NCI-H774 (cell line): ENCODE results near the gene RACK1.
"Not testable (repeated sequence)": the region's sequence is repeated elsewhere in the genome, so short reads cannot be mapped to it uniquely, and the experiment has no call there.

Source experiments
- DNase-seq: peaks from one replicate; lab custom pipeline; 2025; lab: John Stamatoyannopoulos, UW

Gene RACK1

DNA sequence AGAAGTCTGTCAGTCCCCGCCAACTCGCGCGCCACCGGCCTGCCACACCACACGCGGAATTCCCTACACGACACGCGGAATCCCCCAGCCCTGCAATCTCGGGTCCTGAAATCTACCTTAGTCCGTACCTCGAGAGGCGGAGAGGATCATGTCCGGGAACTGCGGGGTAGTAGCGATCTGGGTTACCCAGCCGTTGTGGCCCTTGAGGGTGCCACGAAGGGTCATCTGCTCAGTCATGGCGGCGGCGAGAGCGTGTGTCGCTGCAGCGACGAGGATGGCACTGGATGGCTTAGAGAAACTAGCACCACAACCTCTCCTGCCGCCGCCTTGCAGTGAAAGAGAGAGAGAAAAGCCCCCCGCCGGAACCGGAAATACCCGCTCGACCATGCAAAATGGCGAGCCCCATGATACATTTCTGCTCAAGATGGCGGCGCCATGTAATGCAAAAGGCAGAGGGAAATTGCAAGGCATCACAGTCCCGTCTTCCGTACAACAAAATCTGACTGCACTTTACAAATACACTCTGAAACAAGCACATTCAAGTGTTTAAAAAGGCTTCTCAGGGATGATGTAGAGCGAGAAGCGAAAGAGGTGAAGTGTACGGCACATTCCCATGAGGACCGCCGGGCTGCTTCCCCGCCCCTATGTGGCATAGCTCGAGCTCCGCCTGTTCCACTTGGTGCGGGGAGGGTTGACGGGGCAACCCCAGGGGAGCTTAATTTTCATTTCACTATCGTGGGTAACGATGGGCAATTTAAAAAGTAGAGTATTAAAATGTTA, at the start of gene RACK1:
Gene RACK1 (minus strand): TSS at position 343 of the 780 bp plus-strand sequence. CDS start 106 bp downstream, at position 237.
- DNase-seq = no peak

DNA sequence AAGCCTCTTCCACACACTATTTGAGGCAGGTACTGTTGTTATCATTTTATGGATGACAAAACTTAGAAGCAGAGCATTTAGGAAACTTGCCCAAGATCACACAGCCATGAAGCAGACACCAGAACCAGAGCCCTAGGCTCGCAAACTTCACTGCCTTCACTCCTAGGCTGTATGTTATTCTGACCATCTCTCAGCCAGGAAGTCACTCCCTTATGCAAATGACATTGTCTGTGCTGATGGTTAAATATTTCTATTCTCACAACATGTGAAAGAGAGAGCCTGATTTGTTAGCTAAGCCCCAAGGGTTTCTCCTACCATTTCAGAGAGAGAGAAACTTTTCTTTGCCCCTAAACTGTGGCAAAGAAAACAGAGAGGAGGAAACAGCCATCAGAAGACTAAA, 43.6 kb upstream of the RACK1 start:
- not testable (repeated sequence) for DNase-seq

DNA sequence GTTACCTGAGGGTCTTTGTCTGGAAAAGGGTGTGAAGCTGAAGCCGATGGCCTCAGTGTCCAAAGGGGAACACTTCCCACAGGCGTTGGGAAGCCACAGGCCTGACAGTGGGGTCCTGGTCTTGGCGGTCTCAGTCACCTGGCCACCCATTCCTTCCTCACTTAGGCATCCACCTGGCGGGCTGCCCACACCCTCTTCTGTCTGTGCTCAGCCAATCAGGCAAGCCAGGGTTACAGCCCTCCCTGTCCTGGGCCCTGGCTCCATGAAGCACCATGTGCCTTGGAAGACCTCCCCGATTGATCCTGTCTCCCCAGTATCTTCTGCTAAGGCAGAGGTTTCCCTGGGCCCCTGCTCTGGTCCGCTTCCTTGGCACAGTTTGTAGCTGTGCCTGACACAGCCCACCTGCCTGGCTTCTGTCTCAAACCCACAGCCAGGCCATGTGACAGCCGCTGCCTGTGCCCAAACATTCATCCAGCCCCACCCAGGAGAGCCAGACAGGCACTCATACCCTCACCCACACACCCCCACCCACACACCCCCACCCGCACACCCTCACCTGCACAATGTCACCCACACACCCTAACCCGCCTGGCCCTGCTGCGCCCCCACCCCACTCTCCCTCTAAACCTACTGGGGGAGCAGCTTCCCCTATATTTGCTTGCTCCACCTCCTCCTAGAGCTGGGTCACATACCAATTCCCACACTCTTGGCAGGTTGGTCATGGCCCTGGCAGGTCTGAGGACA, 42.4 kb upstream of the RACK1 start:
- DNase-seq = not testable (repeated sequence)

DNA sequence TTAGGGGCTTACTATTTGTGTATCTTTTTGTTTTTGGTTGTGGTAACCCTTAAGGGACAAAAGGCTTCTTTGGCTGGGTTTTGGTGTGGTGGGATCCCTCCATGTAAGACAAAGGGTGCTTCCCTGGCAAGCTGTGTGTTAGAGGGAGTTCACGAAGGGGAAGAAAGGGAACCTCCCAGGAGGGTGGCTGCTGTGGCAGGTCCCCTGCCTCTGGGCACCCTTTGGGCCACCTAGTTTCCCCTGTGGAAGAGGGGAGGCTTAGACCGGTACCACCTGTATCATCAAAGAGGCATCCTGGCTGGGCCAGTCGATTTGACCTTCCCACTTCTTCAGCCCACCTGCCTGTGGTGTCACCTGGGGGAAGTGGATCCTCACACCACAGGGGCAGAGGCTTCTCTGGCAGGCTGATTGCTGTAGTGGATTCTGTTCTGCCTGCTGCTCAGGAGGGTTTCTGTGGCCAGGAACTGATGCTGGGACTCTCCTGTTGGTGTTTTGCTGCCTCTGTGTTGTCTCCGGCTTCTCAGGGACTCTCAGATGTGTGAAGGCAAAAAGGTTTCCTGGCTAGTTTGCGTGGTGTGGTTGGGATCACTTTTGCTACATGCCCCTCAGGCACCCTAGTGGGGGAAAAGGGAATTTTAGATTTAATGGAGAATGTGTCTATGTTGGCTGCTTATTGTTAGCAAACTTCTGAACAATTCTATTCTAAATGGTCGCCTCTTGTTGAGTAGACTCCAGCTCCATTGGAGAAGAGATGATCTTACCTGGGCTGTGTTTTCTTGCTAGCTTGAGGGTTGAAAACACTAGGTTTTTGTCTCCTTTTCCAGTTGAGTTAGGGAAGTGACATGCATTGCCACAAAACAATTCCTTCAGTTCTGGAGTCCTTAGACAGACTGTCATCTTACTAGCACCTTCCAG, 40.4 kb upstream of the RACK1 start:
- DNase-seq = not testable (repeated sequence)

GRCh38 chr5:181283347-181283746, 39.6 kb upstream of the RACK1 start:
- DNase-seq = no peak

- no peak for DNase-seq
Measured at GRCh38 chr5:181282874-181283273, 39.2 kb upstream of the RACK1 start.

- DNase-seq = not testable (repeated sequence)
Measured at GRCh38 chr5:181282415-181282814, 38.7 kb upstream of the RACK1 start.

DNA sequence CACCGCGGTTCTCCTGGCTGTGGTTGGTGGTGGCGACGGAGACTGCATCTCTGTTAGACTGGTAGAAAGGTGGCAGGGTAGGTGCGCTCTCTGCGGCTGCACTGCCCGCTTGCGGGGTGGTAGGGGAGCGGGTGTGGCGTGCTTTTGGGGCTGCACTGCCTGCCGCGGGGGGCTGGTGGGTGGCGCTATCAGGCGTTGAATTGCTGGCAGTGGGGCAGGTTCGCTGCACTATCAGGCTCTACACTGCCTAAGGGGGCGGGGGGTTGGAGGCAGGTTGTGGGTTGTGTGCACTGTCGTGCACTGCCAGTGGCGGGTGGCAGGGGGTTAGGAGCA, 38.2 kb upstream of the RACK1 start:
- no peak for DNase-seq

GRCh38 chr5:181281077-181281983, 37.6 kb upstream of the RACK1 start:
- DNase-seq = no peak

DNA sequence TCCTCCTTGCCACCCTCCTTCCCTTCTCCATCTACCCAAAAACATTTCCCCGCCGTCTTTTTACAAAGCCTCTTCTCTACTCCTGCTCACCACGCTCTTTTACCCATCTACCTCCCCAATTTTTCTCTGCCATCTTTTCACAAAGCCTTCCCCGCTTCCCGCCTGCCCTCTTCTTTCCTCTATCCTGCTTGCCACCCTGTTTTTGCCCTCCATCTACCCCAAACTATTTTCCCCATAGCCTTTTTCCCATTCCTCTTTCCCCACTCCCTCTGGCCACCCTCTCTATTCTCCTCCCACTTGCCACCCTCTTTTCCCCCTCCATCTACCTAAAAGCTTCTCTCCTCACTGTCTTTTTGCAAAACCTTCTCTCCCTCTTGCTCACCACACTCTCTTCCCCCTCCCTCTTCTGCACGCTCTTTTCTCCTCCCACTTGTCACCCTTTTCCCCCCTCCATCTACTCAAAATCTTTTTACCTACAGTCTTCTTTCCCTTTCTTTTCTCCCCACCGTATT, 36.6 kb upstream of the RACK1 start:
- DNase-seq = no peak

DNA sequence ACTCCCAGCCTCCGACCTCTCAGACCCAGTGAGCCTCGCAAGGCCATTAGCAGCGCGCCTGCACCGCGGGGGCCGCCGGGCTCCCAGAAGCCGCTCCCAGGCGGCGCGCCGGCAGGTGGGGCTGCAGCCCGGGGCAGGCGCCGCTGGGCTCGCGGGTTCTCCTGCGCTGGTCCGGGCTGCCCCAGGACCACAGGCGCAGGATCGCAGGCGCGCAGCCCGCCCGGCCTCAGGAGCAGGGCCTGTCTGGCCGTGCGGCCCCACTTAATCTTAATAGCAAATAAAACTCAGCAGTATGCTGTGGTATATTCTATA, 29.7 kb upstream of the RACK1 start:
- DNase-seq = not testable (repeated sequence)

DNA sequence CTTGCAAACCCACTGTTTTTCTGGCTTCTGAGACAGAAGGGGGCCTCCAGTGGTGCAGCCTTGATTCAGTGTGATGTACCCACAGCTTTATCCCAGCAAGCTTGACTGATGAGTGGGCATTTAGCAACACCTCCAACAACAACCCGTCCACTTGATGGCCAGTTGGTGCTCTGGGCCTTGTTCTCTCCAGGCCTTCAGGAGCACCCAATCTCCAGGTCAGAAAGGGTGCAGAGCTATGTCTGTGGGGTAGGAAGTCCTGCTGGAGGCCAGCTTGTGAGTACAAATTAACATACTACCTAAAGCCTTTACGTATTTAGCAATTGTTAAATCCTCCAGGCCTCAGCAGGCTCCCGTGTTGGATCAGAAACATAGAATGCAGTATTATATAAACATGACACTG, 27.4 kb upstream of the RACK1 start:
- no peak for DNase-seq

GRCh38 chr5:181267907-181268306, 24.2 kb upstream of the RACK1 start:
- not testable (repeated sequence) for DNase-seq

GRCh38 chr5:181267291-181267904, 23.7 kb upstream of the RACK1 start:
- DNase-seq = not testable (repeated sequence)

GRCh38 chr5:181265092-181265671, 21.5 kb upstream of the RACK1 start:
- DNase-seq = no peak

DNA sequence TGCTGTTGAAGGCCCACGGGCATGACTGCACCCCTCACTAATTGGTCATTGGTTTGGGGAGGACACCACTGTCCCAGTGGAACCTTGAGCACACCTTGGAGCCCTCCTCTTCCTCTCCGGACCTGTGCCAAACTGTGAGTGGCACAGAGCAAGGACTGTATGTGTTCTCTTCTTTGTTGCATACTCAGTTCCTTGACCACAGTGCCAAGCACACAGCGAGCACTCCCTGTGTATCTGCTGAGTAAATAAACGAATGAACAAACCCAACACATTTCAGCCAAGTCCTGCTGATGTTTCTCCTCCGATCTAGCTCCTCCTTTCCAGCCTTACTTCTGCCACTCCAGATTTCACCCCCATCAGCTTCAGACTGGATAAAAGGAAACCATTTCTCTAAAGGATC, 19.9 kb upstream of the RACK1 start:
- no peak for DNase-seq

DNA sequence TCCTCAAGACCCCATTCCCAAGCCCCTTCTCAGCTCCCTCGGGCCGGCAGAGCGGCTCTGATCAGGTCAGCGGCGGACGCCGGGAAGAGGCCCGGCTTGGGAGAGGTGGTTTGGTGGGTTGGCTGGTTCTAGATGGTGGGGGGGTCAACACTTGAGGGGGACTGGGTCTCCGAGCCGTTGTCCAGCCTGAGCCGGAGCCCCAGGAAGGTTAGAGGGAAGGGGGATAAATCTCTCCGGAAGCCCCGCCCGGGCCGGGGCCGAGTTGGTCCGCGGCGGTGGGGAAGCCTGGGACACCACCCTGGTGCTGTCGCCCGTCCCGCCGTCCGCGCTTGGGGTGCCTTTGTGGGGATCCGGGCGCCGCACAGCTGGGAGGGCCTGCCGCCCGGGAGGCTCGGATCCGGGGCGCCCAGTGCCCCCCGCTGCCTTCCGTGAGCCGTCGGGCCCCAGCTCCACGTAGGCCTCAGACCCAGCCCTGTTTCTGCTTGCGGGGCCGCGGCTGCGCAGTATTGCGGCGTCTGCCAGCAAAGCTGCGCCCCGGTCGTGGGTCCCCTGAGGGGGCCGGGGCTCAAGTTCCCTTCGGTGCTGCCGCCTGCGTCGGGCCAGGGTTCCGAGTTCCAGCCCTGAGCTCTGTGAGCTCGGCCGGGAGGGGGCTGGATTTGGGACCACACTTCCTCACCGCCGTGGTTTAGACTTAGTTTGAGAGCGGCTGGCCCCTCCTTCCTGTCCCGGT, 17.8 kb upstream of the RACK1 start:
- DNase-seq = no peak

DNA sequence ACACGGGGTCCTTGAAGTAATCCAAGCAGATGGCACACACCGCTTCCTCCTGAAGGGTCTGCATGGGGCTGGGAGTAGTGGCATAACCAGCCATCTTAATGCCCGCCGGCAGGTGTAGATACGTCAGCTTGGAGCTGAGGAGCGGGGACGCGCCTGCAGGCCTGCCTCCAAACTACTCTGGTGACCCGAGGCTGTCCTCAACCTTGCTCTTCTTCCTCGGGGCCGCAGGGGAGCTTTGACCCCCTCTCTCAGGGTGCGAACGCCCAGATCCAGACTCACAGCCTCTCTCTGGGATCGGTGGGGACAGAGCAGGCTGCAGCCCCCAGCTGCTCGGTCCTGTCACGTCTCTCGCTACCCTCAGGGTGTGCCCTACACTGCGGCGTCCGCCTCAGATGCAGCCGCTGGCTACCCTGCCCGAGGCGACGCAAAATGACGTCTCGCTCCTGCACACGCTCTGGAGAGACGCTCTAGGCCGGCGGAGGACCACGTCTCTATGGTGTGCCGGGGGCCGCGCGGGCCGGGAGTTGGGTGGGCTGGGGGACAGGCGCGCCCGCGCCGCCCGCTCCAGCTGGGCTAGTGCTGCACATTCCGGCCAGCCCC, 17.1 kb upstream of the RACK1 start, which contains the start of gene TRIM52:
Gene TRIM52 (minus strand): TSS at position 424 of the 600 bp plus-strand sequence. CDS start 330 bp downstream, at position 94.
- DNase-seq = no peak
